ENCODE measurements around the gene STRAP.

STRAP gene

DNA sequence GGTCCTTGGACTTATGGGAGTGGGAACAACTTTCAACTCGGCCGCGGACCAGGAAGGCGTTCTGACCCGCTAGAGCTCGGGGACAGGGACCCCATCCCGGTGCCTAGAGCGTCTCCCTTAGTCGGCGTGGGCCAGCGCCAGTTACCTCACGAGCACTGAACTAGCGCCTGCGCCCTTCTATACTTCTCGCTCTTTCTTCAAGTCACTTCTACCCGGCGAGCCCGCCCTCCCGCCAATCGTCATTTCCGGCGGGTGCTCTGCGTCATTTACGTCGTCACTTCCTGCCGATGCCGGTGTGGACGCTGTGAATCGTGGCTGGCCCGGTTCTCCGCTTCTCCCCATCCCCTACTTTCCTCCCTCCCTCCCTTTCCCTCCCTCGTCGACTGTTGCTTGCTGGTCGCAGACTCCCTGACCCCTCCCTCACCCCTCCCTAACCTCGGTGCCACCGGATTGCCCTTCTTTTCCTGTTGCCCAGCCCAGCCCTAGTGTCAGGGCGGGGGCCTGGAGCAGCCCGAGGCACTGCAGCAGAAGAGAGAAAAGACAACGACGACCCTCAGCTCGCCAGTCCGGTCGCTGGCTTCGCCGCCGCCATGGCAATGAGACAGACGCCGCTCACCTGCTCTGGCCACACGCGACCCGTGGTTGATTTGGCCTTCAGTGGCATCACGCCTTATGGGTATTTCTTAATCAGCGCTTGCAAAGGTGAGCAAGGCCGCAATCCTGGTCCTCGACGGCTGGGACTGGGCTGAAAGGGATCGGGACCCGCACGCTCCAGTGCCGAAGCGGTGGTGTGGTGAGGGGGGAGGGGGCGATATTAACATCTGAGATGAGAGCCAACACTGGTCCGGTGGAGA lies at the start of gene STRAP:
Gene STRAP, plus strand, starts transcription at position 270 of the 854 bp plus-strand sequence. Its CDS starts 321 bp downstream, at position 591.
- ATAC-seq: peak; percentile 96 to 97

GRCh38 chr12:15834575-15834974 lies 47.6 kb upstream of the STRAP start:
- no peak for ATAC-seq

GRCh38 chr12:15837141-15837790 lies 44.9 kb upstream of the STRAP start:
- ATAC-seq: no peak

GRCh38 chr12:15839041-15839440 lies 43.1 kb upstream of the STRAP start:
- no peak for ATAC-seq

DNA sequence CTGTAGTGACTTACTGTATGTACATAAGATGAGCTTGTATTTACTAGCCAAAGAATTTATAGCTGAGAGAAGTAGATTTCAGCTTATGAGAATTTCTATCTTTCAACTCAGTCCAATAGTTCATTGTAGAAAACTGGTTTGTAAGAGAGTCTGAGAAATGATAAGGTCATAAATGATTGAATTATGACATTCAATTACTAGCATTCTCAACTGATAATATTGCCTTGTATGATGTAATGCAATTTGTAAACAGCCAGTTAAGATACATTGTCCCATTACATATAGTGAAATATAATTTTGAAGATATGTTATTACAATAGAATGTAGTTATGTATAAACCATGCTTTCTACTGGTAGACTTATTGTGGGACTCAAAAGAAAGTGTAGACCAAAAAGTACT lies 42.5 kb upstream of the STRAP start:
- no peak for ATAC-seq

DNA sequence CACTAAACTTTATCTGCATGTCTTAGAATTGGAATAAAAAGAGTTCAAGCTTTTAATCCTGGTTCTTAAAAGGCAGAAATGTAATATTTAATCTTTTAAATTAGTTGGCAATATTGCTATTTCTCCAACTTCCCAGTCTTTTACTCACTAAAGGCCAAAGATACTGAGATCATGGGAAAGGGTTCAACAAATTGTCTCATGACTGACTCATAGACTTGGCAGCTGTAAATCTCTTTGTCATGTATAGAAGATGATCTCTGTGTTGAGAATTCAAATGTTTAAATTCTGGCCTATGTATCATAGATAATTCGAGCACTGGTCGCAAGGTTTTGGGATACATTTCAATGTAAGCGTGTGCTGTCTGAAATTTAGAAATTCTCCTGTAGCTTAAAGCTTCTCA lies 40.1 kb upstream of the STRAP start:
- no peak for ATAC-seq

DNA sequence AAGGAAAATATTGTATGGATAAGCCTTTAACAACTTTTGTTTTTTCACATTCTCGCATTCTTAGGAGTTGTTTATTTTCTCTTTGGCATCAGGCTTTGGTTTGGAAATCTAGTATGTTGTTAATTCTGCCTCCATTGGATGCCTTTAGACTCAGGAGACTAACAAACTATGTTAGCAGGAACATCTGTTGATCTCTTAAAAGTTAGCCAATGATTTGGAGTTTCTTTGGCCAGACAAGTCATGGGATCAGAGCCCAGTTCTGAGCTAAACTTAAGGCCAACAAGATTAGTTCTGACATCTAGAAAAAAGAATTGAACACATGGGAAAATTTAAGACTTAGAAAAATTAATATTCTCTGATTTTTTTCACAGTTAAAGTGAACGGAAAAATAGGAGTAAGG lies 35.3 kb upstream of the STRAP start:
- no peak for ATAC-seq

GRCh38 chr12:15848606-15849005 lies 33.6 kb upstream of the STRAP start:
- ATAC-seq: no peak

DNA sequence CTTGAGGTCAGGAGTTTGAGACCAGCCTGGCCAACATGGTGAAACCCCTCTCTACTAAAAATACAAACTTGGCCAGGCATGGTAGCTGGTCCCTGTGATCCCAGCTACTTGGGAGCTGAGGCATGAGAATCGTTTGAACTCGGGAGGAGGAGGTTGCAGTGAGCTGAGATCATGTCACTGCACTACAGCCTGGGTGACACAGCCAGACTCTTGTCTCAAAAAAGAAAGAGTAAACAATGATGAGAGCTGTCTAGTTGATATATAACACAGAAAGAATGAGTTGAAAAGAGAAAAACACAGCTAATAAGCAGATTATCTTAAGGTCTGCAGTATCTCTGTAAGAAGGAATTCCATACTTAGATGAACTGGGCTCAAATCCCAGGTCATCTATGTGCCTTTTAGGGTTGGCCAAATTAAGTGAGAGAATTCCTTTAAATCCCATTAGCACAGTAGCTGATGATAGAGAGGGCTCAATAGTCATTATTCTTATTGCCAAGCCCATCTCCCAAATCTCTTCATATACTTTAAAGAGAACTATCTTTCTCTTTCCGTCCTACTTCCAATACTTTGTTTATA lies 31.1 kb upstream of the STRAP start:
- no peak for ATAC-seq

DNA sequence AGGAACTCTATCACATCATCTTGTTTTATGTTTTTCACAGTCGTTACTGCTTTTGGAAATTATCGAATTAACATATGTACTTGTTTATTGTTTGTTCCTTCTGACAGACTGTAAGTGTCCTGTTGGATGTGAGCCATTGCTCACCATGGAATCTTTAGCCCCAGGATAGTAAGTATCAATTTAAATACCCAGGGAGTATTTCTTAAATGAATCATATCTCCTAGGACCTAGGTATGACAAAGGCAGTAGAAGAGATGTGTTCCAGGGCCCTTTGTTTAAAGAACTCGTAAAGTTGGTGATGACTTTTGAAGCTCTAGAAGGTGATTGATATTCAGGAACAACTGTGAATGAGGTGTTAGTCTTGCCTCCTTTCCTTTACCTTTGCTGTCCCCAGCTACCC lies 30.3 kb upstream of the STRAP start:
- no peak for ATAC-seq

- no peak for ATAC-seq
These were observed 29.8 kb upstream of the STRAP start for GRCh38 chr12:15852383-15852782.

DNA sequence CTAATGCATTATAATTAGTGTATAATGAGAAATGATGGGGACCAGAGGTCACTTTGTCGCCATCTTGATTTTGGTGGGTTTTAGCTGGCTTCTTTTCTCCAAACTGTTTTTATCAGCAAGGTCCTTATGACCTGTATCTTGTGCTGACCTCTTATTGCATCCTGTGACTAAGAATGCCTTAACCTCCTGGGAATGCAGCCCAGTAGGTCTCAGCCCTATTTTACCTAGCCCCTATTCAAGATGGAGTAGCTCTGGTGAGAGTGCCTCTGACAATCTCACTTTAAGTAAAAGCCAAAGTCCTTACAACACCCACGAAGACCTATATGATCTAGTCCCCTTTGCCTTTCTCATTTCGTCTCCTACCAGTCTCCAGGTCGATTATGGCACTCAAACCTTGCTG lies 28.3 kb upstream of the STRAP start:
- no peak for ATAC-seq

DNA sequence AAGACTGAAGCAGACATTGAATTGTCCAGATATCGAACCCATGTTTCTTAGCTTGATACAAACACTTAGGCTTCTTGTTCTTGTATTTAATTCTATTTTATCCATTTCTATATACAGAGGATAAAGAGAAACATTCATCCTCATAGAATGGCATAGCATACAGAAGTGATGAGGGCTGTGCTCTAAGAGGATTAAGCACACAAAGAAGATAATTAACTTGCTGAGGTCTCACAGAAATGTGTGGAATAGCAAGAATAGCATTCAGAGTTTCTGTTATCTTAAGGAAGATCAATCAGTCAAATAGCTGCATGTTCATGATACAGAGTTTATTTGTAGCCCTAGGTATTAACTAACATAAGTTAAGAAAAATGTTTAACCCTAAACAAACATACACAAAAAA lies 27.3 kb upstream of the STRAP start:
- ATAC-seq: no peak

DNA sequence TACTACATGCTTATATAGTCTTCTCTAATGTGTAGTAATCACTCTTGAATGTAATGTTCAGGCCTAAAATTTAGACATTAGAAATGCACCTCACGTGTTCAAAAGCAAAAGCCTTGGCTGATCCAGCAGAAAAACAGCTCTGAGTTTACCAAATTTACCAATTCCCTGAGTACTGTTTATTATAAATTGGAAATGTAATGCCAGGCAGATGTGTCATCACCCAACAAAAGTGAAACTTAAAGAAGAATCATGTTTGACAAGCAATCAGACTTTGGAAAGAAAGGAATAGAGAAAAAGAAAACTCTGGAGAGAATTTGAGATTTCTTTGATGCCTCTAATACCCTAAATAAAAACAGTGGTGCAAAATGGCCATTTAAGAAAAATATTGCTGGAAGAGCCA lies 26.5 kb upstream of the STRAP start:
- no peak for ATAC-seq

DNA sequence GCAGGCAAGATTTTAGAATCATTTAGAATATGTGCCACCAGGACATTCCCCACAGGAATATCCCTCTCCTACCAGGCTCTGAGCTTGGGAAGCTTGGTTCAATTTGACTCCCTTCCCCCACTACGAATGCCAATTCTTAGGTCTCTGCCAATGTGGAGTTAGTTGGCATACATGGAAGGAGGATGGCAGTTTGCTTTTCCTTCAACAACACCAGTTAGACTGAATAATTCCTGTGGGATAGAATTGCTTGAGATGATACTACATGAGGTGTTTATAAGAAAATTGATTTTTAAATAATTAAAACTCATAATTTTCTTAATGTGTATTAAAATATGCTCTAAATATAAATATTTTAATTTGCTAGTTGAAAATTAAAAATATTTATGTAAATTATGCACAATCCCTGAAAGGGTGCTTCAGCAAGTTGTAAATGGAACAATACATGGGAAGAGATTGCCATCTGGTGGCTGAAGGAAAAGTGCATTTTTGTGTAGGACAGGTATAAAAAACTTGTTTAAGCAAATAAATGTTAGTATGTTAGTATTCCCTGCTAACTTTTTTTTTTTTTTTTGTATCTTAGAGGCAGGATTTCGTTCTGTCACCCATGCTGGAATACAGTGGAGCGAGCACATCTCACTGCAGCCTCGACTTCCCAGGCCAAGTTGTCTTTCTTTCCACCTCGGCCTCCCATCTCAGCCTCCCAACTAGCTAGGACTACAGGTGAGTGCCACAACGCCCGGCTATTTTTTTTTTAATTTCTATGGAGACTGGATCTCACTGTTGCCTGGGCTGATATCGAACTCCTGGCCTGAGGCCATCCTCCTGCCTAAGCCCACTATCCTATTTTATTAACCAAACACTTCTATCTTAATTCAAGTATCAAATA lies 25.8 kb upstream of the STRAP start:
- peak in 1 of 2 donors; percentile 45 for ATAC-seq

GRCh38 chr12:15858353-15858752 lies 23.8 kb upstream of the STRAP start:
- no peak for ATAC-seq

DNA sequence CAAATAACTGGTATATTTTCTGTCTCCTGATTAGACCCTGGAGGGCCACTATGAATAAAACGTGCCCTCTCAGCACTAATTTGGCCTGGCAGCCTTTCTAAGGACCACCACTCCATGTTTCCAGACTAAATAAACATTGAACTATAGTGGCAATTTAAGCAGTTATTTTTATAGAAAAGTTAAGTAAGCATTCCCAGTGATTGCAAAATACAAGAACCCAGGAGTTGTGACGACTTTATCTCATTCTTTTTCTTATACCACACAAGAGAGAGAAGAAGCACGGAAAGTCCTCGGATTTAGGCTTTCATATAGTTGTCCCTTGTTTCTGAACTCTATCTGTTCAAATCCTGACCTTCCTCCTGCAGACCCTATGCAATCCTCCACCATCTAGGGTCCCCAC lies 23.1 kb upstream of the STRAP start:
- no peak for ATAC-seq

- ATAC-seq: no peak
These were observed 20.8 kb upstream of the STRAP start for GRCh38 chr12:15861404-15861803.

- ATAC-seq: no peak
These were observed 19.3 kb upstream of the STRAP start for GRCh38 chr12:15862840-15863239.

DNA sequence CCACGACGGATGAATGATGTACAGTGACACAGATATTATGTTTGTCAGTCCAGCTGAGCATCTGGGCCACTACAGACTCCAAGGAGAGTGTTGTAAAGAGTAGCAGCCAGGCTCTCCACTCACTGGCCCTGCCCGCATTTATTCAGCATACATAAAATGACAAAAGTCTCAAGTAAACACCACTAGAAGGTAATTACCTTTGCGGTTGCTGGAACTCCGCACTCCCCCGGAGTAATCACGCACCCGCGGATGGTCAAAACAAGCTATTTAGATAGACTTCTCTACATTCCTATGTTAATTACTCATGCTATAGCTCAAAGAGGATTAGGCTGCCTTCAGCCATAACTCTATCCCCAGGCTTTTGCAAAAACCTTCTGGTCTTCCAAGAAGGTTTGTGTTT lies 18.8 kb upstream of the STRAP start:
- no peak for ATAC-seq

DNA sequence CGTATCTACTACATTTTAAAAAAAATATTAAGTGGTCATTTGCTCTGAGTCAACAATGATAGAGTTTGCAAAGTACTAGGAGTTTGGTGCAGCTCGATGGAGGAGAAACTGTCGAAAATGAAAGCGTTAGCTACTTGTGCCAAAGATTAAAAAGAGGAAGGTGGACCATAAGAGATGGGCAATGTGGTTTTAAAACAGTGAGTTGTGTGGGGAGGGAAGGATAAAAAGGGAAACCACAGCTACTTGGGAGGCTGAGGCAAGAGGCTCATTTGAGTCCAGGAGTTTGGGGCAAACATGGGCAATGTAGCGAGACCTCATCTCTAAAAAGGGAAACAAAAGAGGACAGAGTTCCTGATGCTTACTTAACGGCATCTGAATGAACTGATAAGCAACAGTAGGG lies 18.2 kb upstream of the STRAP start:
- ATAC-seq: no peak

DNA sequence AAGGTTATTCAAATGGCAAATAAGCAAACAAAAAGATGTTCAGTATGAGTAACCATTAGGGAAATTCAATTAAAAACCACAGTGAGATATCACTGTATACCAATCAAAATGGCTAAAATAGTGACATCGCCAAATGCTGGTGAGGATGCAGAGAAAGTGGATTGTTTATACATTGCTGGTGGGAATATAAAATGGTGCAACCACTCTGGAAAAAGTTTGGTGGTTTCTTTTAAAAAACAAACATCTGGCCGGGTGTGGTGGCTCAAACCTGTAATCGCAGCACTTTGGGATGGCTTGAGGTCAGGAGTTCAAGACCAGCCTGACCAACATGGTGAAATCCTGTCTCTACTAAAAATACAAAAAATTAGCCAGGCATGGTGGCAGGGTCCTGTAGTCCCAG lies 14.0 kb upstream of the STRAP start:
- no peak for ATAC-seq

- no peak for ATAC-seq
These were observed 8.6 kb upstream of the STRAP start for GRCh38 chr12:15873556-15873955.

Data from activated CD4-positive, CD25-positive, alpha-beta regulatory T cell treated with anti-CD3 and anti-CD28 coated beads, Interleukin-2, amount 50 U/mL, for 24 hours (primary cell).